NCI-H82 treated with DMSO at 0.1 percent for 48 hours (cell line): ENCODE measurements around the gene PHGDH.
"Not testable (repeated sequence)": the region's sequence is repeated elsewhere in the genome, so short reads cannot be mapped to it uniquely, and the experiment has no call there.

Experiments
- DNase-seq: peaks from one replicate; lab custom pipeline; 2025; ENCODE audit not compliant: unreplicated experiment; lab: John Stamatoyannopoulos, UW

PHGDH gene

DNA sequence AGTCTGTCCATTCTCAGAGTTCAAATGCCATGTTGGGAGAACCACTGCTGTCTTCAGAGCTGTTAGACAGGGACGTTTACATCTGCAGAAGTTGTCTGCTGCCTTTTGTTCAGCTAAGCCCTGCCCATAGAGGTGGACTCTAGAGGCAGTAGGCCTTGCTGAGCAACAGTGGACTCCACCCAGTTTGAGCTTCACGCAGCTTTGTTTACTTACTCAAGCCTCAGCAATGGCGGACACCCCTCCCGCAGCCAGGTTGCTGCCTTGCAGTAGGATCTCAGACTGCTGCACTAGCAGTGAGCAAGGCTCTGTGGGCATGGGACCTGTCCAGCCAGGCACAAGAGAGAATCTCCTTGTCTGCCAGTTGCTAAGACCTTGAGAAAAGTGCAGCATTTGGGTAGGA is 14.9 kb upstream of the PHGDH start:
- DNase-seq: not testable (repeated sequence)

DNA sequence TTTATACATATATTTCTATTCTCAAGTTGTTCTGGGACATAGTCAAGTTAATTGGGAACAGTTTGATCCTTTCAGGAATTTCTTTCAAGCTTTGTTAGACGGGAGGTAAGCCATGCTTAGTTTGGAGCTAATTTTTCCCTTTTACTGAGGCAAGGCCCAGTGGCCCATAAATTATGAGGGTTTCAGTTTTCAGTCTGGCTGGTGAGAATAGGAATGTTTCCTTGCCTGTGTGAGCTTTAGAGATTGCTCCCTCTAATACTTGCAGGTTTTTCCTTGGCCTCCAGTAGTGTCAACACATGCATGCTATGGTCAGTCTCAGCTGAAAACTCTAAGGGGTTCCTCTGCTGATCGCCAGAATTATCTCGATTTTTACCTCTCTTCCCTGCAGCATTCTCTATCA is 14.1 kb upstream of the PHGDH start:
- no peak for DNase-seq

DNA sequence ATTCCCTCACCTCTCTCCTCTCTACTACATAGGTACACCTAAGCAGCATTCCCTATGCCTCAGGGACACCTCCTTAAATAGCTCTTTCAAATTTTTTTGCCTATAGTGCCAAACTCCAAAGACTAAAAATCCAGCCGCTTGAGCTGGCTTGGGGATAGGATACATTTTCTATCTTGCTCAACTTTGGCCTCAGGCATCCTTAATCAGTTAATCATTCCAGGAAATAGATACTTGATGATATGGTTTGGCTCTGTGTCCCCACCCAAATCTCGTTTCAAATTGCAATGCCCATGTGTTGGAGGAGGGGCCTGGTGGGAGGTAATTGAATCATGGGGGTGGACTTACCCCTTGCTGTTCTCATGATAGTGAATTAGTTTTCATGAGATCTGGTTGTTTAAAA is 11.4 kb upstream of the PHGDH start:
- no peak for DNase-seq

DNA sequence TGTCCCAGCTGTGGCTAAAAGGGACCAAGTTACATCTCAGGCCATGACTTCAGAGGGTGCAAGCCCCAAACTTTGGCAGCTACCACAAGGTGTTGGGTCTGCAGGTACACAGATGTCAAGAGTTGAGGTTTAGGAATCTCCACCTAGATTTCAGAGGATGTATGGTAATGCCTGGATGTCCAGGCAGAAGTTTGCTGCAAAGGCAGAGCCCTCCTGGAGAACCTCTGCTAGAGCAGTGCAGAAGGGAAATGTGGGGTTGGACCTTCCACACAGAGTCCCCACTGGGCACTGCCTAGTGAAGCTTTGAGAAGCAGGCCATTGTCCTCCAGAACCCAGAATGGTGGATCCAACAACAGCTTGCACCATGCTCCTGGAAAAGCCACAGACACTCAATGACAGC is 10.1 kb upstream of the PHGDH start:
- DNase-seq: no peak

DNA sequence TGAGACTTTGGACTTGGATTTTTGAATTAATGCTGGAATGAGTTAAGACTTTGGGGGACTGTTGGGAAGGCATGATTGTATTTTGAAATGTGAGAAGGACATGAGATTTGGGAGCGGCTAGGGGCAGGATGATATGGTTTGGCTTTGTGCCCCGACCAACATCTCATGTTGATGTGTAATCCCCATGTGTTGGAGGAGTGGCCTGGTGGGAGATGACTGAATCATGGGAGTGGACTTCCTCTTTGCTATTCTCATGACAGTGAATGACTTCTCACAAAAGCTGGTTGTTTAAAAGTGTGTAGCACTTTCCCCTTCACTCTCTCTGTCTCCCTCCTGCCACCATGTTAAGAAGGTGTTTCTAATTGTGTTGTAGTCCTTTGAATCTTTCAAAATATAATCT is 9.3 kb upstream of the PHGDH start:
- DNase-seq: no peak

DNA sequence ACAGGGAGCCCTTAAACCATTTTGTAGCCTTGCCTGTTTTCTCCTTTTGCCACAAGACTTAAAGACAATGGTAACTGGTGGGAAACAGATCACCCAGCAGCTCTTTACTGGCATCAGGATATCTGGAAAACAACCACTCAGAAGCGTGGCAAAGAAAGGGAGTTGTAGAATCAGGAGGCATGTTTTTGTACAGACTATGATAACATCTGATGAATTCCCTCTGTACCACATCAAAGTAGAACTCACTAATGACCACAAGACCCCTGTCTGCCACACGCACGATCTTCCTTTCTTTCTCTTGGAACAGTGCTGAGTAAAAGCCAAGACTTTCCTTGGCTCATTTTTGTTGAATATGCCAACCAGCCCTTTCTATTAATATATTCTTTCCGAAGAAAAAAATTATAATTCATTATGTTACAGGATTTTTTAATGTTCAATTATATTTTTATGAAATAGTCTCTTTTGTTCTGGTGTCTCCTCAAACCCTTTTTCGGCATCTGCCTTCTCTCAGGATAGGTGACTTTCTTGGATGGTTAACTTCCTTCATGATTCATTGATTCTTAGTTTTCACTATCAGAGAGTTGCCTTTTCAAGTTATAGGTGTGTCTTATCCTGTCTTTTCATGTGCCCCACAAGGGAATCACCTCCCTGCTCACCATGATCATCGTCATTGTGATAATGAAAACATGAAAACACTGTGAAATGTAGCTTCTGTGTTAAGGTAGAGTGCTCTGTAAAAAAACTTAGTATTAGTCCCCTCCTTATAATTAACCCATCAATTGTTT is 7.9 kb upstream of the PHGDH start:
- DNase-seq: no peak

DNA sequence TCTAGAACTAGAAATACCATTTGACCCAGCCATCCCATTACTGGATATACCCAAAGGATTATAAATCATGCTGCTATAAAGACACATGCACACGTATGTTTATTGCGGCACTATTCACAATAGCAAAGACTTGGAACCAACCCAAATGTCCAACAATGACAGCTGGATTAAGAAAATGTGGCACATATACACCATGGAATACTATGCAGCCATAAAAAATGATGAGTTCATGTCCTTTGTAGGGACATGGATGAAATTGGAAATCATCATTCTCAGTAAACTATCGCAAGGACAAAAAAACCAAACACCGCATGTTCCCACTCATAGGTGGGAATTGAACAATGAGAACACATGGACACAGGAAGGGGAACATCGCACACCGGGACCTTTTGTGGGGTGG is 5.1 kb upstream of the PHGDH start:
- DNase-seq: not testable (repeated sequence)

DNA sequence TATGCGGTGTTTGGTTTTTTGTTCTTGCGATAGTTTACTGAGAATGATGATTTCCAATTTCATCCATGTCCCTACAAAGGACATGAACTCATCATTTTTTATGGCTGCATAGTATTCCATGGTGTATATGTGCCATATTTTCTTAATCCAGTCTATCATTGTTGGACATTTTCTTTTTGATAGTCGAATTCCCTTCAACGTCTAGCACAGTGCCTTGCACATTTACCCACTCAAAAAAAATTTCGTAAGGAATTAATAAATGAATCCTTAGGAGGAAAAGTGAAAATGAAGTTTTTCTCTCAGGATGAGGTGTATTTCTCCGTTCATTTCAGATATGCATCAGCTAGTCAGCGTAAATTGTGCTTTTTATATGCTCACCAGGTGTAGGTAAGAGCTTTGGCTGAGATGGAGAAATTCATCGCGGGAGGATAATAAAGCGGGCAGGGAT is 354 bp upstream of the PHGDH start:
- DNase-seq: not testable (repeated sequence)

DNA sequence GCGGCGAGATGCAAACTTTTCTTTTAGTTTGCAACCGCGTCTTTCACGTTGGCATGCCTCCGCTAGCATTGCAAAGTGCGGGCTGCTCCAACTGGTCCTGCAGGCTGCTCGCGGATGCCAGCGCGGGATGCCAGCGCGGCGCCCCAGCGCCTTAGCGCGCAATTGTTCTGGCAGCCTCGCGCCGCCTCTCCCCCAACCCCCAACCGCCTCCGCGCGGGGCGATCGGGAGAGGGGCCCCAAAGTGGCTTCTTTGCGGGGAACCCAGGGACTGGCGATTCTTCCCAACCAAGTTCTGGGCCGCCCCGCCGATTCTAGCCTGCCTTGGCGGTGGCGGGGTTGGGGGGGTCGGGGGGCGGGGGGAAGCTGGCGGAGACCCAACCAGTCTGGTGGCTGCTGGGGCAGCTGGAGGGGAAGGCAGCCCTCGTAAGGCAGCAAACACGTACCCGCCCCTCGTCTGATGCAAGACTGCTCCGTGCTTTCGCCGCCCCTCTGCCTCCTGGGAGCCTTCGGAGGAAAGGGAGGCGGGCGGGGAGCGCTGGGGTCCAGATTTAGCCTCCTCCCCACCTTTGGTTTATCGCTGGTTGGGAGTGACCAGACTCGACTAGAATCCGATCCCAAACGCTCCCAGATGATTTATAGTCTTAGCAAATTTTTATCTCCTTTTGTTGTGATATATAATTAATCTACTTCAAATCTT is 756 bp downstream of the PHGDH start:
- peak; percentile 81 for DNase-seq

DNA sequence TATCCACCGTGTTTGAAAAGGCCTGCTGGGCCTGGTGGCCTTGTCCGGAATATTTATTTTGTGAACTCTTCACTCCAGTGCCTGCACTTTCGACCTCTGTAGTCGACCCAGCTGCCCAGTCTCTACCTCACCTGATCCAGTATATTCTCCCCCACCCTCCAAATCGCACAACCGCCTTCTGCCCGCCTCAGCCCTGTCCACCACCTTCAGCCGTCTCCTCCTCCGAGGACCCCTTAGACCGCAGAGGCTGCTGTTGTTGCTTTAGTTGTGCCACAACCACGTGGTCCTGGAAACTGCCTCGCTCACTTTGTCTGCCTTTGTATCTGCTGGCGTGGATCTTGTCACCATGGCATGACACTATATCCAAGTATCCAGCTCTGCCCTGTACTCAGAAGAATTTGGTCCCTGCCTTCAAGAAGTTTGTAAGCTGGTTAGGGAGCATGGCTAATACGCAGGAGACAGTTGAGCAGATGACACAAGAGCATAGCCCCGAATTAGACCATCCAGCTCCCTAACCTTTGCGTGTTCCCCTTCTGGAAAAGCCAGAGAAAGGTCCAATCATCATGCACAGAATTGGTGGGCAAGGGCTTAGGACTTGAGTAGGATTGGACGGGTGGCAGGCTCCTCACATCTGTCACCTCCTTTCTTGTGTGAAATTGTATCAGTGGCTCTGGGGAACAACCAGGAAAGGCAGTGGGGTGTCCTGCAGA is 1.5 kb downstream of the PHGDH start:
- DNase-seq: peak; percentile 65

DNA sequence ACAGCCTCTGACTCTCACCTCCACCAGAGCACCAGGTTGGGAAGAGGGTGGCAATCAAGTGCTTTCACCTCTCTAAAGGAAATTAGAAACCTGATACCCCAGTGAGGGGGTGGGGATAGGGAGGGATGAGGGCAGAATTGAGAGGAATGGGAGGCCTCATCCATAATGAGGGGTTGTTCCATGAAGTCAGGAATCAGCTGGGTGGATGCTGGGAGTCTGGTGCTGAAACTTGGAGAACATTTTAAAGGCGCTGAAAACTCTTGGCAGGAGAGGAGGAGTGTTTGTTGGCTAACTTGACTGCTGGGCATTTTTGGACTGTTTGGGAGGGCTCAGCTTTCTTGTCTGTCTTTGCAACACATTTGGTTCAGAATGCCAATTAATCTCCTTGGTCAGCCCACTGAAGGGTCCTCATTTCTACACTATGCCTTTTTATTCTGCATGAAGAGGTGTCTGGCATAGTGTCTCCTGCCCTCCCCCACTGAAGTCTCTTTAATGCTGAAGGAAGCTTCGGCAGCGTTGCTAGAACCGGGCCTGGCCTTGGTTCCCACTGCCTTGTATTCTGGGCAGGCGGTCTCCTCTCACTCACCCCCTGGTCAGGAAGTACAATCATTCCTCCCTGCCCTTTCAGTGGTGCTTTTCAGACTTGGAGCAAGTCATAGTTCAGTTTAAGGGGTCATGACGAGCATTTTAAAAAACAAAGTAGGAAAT is 2.2 kb downstream of the PHGDH start:
- DNase-seq: peak; percentile 65

DNA sequence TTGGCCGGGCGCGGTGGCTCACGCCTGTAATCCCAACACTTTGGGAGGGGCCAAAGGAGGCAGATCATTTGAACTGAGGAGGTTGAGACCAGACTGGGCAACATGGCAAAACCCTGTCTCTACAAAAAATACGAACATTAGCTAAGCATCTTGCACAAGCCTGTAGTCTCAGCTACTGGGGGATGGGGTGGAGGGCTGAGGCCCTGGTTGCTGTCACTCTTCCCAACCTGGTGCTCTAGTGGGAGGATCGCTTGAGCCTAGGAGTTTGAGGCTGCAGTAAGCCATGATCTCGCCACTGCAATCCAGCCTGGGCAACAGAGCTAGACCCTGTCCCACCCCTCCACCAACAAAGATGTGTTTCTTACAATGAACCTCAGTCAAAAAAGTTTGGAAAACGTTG is 2.8 kb downstream of the PHGDH start:
- DNase-seq: no peak

DNA sequence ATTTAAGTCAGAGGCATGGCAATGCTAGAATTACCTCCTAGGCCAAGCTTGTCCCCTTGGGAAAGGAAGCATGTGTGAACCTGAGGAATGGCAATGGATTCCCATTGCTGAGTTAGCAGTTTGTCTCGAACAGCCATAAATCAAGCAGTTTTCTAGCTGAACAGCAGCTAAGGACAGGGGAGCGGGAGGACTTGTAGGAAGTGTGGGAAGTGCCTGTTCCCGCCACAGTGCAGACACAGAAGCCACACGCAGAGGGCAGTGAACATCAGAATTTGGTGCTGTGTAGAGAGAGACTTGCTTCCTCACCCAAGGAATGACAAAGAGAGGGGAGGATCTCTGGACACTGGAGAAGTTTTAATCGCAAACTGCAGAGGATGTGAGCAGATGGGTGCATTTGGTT is 3.8 kb downstream of the PHGDH start:
- no peak for DNase-seq

DNA sequence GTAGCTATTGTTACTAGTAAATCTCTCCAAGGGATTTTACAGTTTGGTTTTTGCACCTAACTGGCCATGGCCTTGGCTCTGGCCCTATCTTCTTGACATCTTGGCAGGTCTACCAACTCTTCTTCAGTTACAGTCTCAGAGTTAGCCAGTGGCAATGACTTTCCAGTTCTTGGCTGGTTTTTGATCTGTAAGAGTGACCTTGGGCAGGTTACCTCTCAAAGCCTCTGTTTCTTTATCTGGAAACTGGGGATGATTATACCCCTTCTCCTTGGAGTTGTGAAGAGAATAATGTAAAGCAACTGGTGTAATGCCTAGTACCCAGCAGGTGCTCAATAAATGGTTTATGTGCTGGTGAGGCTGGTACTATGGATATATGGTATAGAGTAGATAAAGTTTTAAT is 6.7 kb downstream of the PHGDH start:
- DNase-seq: no peak

DNA sequence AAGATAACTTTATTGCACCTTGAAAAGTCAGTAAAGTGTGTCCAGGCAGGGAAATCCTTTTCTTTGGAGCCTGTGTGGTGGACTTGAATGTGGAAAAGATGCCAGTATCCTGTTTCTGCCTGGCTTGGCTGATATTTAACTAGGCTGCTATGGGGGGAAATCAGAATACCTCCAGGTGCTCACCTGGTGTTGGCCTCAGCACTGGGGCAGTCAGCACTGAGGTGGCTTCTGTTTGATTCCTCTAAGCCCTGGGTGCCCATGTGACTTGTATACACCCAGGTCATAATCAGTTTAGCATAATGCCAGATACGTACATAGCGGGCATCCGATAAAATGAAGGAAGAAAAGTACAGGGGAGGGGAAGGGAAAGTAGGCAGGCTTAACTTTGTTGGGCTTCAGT is 7.2 kb downstream of the PHGDH start:
- no peak for DNase-seq

DNA sequence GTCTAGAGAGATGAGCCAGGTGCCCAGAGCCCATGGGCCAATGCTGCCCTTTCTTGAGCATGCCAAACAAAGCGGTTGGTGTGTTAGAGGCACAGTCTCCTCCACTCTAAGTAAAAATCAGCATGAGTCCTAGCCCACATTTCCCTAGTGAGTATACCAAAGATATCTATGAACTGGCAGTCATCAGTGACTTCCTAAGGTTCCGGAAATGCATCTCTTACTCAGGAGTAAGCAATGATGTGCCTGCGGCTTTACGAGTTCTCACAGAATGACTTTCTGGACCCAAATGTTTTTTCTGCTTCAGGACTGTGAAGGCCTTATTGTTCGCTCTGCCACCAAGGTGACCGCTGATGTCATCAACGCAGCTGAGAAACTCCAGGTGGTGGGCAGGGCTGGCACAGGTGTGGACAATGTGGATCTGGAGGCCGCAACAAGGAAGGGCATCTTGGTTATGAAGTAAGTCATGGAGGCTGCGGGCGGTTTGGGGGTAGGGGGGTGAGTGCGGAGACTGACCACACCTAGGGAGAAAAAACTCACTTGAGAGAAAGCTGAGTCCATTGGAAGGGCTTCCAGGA is 9.2 kb downstream of the PHGDH start:
- DNase-seq: no peak

DNA sequence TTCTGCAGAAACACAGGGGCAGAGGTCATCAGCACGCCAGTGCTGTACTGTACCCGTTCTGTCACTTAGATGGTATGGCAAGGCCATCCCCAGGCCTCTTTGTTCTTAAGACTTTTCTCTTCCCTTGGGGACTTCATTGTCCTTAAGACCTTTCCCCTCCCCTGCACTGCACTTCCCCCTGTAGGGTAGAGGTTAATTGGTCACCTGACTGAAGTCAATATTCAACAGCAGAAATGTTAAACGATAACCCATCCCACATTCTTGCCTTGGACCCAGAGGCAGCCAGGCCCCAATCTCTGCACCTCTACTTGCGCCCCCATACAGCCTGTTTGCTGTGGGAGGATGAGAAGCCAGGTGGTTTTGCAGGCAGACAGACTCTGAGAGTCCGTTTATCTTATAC is 10.2 kb downstream of the PHGDH start:
- no peak for DNase-seq

DNA sequence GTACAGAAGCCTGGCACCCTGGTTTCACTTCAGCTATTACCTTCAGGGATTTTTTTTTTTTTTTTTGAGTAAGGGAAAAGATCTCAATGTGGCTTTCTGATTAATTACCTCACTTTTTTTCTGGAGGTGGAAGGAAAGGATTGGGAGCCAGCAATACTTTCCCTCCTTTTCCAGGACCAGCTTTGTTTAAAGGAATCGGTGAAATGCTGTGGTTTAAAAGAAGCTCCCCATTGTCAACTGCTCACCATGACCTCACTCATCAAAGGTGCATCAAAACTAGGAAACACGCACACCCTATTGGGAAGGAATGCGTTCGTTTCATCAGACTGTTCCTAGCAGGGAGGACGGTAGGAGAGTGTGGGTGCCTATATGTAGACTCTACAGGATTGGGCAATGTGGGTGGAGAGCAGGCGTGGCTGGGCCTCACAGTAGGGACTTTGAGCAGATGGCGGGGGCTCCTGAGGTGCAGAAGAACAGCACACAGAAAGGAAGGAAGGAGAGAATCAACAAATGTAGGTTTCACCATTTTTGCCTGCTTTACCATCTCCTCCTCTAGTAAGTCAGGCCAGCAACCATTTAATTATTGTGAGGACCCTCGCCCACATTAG is 13.0 kb downstream of the PHGDH start:
- DNase-seq: no peak

DNA sequence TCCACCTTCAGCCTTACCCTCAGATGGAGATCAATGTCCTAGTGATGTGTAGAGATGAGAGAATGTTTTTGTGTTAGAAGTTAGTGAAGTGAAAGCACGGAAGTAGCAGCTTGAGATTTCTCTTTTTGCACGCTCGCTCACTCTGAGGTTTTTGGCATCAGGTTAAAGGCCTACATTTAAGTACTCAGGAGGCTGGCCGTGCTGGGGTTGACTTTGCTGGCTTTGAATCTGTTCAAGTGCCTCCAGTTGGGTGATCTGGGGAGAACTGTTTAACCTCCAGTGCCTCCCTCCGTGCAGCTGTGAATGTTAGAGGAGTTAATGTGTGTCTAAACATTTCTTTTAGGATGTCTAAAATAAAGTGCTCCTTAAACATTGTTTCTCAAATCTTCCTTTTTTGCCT is 13.9 kb downstream of the PHGDH start:
- no peak for DNase-seq

DNA sequence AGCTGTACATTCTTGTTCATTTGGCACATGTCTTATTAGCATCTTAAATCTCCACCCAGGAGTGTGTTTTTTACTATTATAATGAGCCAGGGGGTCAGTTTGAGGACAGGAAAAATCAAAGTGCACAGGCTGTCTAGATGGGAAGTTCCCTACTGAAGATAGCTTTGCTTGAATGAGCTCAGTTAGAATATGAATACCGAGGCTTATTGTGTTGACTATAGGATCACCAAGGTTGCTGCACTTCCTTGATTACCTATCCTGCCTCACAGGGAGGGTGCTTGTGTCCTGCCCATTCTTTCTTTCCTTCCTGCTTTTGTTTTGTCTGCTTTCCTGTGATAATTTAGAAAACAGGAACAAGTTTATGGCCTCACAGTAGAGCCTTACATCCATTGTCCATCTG is 16.3 kb downstream of the PHGDH start:
- DNase-seq: no peak

DNA sequence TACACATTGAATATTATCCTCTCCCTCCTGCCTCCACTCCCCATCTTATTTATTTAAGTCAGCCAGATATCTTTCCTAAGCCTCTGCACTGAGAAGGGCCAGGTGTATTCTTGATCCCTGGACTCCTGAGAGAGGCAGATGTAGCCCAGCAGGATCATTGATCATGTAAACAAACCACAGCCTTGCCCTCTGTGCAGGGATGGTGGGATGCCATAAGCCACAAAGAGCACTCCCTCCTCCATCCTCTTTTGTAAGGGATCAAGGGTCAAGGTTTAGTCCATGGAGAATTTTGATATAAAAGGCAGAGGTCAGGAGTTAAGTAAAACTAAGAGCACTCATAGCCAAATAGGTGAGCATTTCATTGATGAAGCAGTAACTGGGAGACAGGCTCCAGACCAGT is 17.3 kb downstream of the PHGDH start:
- no peak for DNase-seq
